DMS53 treated with DMSO at 0.1 percent for 48 hours (cell line): Measurements from ENCODE around the gene ABLIM3.
"Not testable (repeated sequence)": the region's sequence is repeated elsewhere in the genome, so short reads cannot be mapped to it uniquely, and the experiment has no call there.

Experiments
- DNase-seq: peaks from one replicate; lab custom pipeline; 2025; ENCODE audit not compliant: unreplicated experiment; lab: John Stamatoyannopoulos, UW

The ABLIM3 gene

GRCh38 chr5:149251546-149251945 lies 110.3 kb downstream of the ABLIM3 start:
- DNase-seq, result no peak

- DNase-seq, result no peak
Measured at GRCh38 chr5:149254506-149254905, 113.2 kb downstream of the ABLIM3 start.

GRCh38 chr5:149256451-149256850 lies 115.2 kb downstream of the ABLIM3 start:
- no peak for DNase-seq

- no peak for DNase-seq
Measured at GRCh38 chr5:149257131-149257530, 115.8 kb downstream of the ABLIM3 start.

- DNase-seq, result no peak
Measured at GRCh38 chr5:149257889-149258705, 116.8 kb downstream of the ABLIM3 start.

- DNase-seq, result no peak
Measured at GRCh38 chr5:149260761-149261160, 119.5 kb downstream of the ABLIM3 start.

- no peak for DNase-seq
Measured at GRCh38 chr5:149261246-149261645, 120.0 kb downstream of the ABLIM3 start.

GRCh38 chr5:149262315-149262714 lies 121.0 kb downstream of the ABLIM3 start:
- DNase-seq, result no peak

GRCh38 chr5:149264439-149265067 lies 123.3 kb downstream of the ABLIM3 start:
- peak; percentile 81 for DNase-seq

- DNase-seq, result no peak
Measured at GRCh38 chr5:149265068-149265465, 123.8 kb downstream of the ABLIM3 start.

GRCh38 chr5:149265597-149265996 lies 124.3 kb downstream of the ABLIM3 start:
- DNase-seq, result peak; percentile 4

GRCh38 chr5:149267241-149267973 lies 126.1 kb downstream of the ABLIM3 start:
- DNase-seq, result no peak

GRCh38 chr5:149268928-149269557 lies 127.8 kb downstream of the ABLIM3 start:
- peak; percentile 74 for DNase-seq

- no peak for DNase-seq
Measured at GRCh38 chr5:149271195-149271715, 130.0 kb downstream of the ABLIM3 start.

GRCh38 chr5:149271716-149272563 lies 130.6 kb downstream of the ABLIM3 start, which contains the start of gene AFAP1L1:
Gene AFAP1L1 (plus strand): TSS chr5:149271859. CDS start chr5:149271969, 110 bp downstream.
- peak; percentile 49 for DNase-seq

- DNase-seq, result not testable (repeated sequence)
Measured at GRCh38 chr5:149272781-149273180, 131.5 kb downstream of the ABLIM3 start.

GRCh38 chr5:149273237-149273636 lies 131.9 kb downstream of the ABLIM3 start:
- DNase-seq, result no peak

- DNase-seq, result no peak
Measured at GRCh38 chr5:149273950-149274349, 132.7 kb downstream of the ABLIM3 start.

- no peak for DNase-seq
Measured at GRCh38 chr5:149274939-149275338, 133.6 kb downstream of the ABLIM3 start.

- no peak for DNase-seq
Measured at GRCh38 chr5:149277801-149278200, 136.5 kb downstream of the ABLIM3 start.
